SU-DHL-6 (cell line): Measurements from ENCODE around the gene SLC8A1.

Source experiments
- H2AFZ ChIP-seq: fragments of 200-600 bp; sonication (generic); 2 replicates; pipeline ENCODE4 v1.6.1; 2014; ENCODE audit warnings: low read depth, mild to moderate bottlenecking, moderate library complexity, mixed read lengths, antibody characterized with exemption, low read length; ENCODE audit not compliant: severe bottlenecking
- H3F3A ChIP-seq: fragments of 200-600 bp; shearing (Covaris generic); 2 replicates; pipeline ENCODE4 v1.6.0; 2016; ENCODE audit warnings: antibody characterized with exemption, mild to moderate bottlenecking; ENCODE audit not compliant: insufficient read depth
- H3K27ac ChIP-seq: fragments of 200-600 bp; sonication (generic); 2 replicates; pipeline ENCODE4 v1.5.1; 2016; ENCODE audit warnings: low read depth, mild to moderate bottlenecking, low read length, moderate library complexity, mixed read lengths
- H3K27me3 ChIP-seq: fragments of 200-600 bp; sonication (generic), shearing (Covaris generic); 2 replicates; pipeline ENCODE4 v1.6.0; 2014; ENCODE audit warnings: mild to moderate bottlenecking, low read length
- H3K36me3 ChIP-seq: fragments of 200-600 bp; sonication (generic); 2 replicates; pipeline ENCODE4 v1.6.1; 2014; ENCODE audit warnings: mild to moderate bottlenecking, low read length, mixed read lengths
- H3K4me2 ChIP-seq: fragments of 300-600, 200-600 bp; shearing (Covaris generic), sonication (generic); 2 replicates; pipeline ENCODE4 v1.6.0; 2014; ENCODE audit warnings: low read length, low read depth, mild to moderate bottlenecking; ENCODE audit not compliant: poor library complexity, severe bottlenecking
- H3K4me3 ChIP-seq: fragments of 200-600 bp; sonication (generic); 2 replicates; pipeline ENCODE4 v1.5.1; 2014; ENCODE audit warnings: antibody characterized with exemption, low read length, mild to moderate bottlenecking, mixed read lengths; ENCODE audit not compliant: insufficient read depth, poor library complexity, severe bottlenecking
- H3K79me2 ChIP-seq: fragments of 200-600 bp; sonication (generic); 2 replicates; pipeline ENCODE4 v1.6.1; 2014; ENCODE audit warnings: mild to moderate bottlenecking, low read length, moderate library complexity; ENCODE audit not compliant: insufficient read depth
- H3K9ac ChIP-seq: fragments of 200-600 bp; sonication (generic); 2 replicates; pipeline ENCODE4 v1.7.0; 2014; ENCODE audit warnings: mild to moderate bottlenecking, low read length
- H3K9me2 ChIP-seq: fragments of 200-600 bp; sonication (generic); replicated peaks from 2 replicates; pipeline ENCODE4 v1.6.1; 2014; ENCODE audit warnings: low read length; ENCODE audit not compliant: insufficient read depth
- H3K9me3 ChIP-seq: fragments of 200-600 bp; sonication (generic); 2 replicates; pipeline ENCODE4 v1.6.1; 2014; ENCODE audit warnings: low read length, mixed read lengths; ENCODE audit not compliant: insufficient read depth
- H4K20me1 ChIP-seq: fragments of 200-600 bp; sonication (generic); 2 replicates; pipeline ENCODE4 v1.6.1; 2014; ENCODE audit warnings: low read depth, mild to moderate bottlenecking, antibody characterized with exemption, low read length, moderate library complexity, mixed read lengths
- EZH2phosphoT487 ChIP-seq: fragments of 200-600 bp; sonication (generic), shearing (Covaris generic); conservative IDR thresholded peaks from 2 replicates; pipeline ENCODE4 v1.6.1; 2018; ENCODE audit warnings: mild to moderate bottlenecking, antibody characterized with exemption, low read length, moderate library complexity, mixed read lengths
- TF ChIP-seq, protein P1 (sequence below): fragments of 200-600 bp; sonication (generic); IDR thresholded peaks from one replicate; pipeline ENCODE4 v1.5.1; 2017; ENCODE audit warnings: antibody characterized with exemption, mild to moderate bottlenecking, low read length, moderate library complexity; ENCODE audit not compliant: insufficient read depth, poor library complexity, severe bottlenecking

The SLC8A1 gene

DNA sequence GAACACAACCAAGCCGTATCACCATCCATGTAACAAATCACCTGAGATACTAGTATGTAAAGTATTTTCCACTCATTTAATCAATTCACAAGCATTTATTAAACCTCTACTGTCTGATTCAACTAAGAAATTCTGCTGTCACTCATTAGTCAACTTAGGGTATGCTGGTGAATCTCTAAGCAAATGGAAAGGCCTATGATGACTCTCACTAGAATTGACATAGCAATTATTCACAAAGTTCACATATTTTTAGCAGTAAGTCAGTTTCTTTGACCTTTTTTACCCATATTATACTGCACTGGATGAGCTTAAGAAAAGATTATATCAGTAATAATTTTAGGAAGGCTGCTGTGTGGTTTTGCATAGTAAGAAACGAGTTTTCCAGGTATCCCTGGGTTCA, 130.1 kb downstream of the SLC8A1 start:
- Histone ChIP-seq H3K4me3 (no peak overlapping the region), H4K20me1 (no peaks in the 10 kb centered on the region), H3K9ac (no peak overlapping the region), H3K27ac (no peak overlapping the region), H3K4me2 (no peak overlapping the region), H3K36me3 (no peaks in the 10 kb centered on the region), H3K9me2 (no peaks in the 10 kb centered on the region), H2AFZ (no peak overlapping the region), H3K9me3 (no peaks in the 10 kb centered on the region), H3K79me2 (no peaks in the 10 kb centered on the region), H3K27me3 (no peaks in the 10 kb centered on the region), H3F3A (no peaks in the 10 kb centered on the region)
- TF ChIP-seq, protein P1, sequence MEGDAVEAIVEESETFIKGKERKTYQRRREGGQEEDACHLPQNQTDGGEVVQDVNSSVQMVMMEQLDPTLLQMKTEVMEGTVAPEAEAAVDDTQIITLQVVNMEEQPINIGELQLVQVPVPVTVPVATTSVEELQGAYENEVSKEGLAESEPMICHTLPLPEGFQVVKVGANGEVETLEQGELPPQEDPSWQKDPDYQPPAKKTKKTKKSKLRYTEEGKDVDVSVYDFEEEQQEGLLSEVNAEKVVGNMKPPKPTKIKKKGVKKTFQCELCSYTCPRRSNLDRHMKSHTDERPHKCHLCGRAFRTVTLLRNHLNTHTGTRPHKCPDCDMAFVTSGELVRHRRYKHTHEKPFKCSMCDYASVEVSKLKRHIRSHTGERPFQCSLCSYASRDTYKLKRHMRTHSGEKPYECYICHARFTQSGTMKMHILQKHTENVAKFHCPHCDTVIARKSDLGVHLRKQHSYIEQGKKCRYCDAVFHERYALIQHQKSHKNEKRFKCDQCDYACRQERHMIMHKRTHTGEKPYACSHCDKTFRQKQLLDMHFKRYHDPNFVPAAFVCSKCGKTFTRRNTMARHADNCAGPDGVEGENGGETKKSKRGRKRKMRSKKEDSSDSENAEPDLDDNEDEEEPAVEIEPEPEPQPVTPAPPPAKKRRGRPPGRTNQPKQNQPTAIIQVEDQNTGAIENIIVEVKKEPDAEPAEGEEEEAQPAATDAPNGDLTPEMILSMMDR: no peak
- TF ChIP-seq EZH2phosphoT487: no peak

DNA sequence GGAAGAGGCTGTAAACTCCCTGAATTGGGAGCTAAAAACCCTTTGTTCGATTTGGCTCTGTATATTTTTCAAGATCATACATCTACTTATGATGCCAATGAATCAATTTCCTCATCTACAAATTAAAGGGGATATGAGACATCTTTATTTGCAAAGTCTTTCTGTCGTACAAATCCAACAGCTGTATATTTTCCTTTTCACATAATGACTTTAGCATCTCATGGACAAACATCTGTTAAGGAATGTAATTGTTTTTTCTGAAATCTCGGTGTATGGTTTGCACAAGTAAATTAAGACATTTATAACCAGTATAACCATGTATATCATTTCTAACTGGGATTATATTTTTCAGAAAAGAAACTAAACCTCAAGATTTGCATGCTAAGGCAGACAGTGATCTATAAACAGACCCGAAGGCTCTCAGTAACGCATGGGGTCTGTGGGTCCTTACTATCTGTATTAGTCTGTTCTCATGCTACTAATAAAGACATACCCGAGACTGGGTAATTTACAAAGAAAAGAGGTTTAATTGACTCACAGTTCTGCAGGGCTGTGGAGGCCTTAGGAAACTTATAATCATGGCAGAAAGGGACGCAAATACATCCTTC, 130.8 kb downstream of the SLC8A1 start:
- Histone ChIP-seq H3K79me2 (no peaks in the 10 kb centered on the region), H2AFZ (no peak overlapping the region), H3K27me3 (no peaks in the 10 kb centered on the region), H3K9me3 (no peaks in the 10 kb centered on the region), H3K4me2 (no peak overlapping the region), H3K36me3 (no peaks in the 10 kb centered on the region), H3K4me3 (no peak overlapping the region), H3K27ac (no peak overlapping the region), H3K9ac (no peak overlapping the region), H3K9me2 (no peaks in the 10 kb centered on the region), H3F3A (no peaks in the 10 kb centered on the region), H4K20me1 (no peaks in the 10 kb centered on the region)
- no peak for TF ChIP-seq EZH2phosphoT487
- TF ChIP-seq, protein P1: no peak

DNA sequence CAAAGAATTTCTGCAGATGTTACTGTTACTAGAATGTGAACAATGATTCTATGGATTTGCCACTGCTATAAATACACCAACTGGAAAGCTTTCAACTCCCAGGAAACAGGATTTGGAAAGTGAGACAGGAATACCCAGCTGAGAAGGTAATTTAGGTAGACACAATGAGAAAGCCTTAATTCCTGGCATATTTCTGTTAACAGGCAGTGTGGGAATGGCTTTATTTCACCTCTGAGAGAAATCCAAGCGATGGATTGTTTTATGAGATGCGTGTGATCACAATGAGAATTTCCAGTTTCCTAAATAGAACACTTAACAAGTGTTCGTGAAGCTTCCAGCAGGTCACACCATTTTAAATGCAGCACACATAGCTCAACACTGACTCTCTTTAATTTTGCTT, 133.0 kb downstream of the SLC8A1 start:
- H3K27ac ChIP-seq: no peak overlapping the region

More for the DNA sequence above, 133.0 kb downstream of the SLC8A1 start:
- no peaks in the 10 kb centered on the region for H3K9me2 ChIP-seq
- no peaks in the 10 kb centered on the region for H4K20me1 ChIP-seq
- H3K4me2 ChIP-seq: no peak overlapping the region
- H3F3A ChIP-seq: no peaks in the 10 kb centered on the region
- no peak overlapping the region for H3K9ac ChIP-seq
- TF ChIP-seq, protein P1: no peak
- no peak for TF ChIP-seq EZH2phosphoT487
- no peaks in the 10 kb centered on the region for H3K79me2 ChIP-seq
- H3K27me3 ChIP-seq: no peaks in the 10 kb centered on the region
- no peaks in the 10 kb centered on the region for H3K9me3 ChIP-seq
- H3K36me3 ChIP-seq: no peaks in the 10 kb centered on the region
- no peak overlapping the region for H2AFZ ChIP-seq
- H3K4me3 ChIP-seq: no peak overlapping the region
